Left lung (tissue), 10 donors: ENCODE measurements around the gene CFH. TPM values are rescaled to one million over a fixed set of nuclear protein-coding genes. Genes with fewer than 3 reads are reported as not detected.

Source experiments
- ATAC-seq: fragments of 200-7000 bp; cut with Tn5 transposase; one replicate; pipeline ENCODE4 v1.9.1; 2020; ENCODE audit warnings: moderate library complexity
- DNase-seq, 4 donors: peaks; one replicate each; pipeline ENCODE4 v3.0.0-alpha.2; 2013 to 2020
- H3K27ac ChIP-seq, 2 donors: fragments of 200-600 bp; sonication (generic) in 1 of 2; one replicate each; pipeline versions ENCODE4 v1.5.0 to v1.8.0; 2020 to 2021
- H3K27me3 ChIP-seq, 2 donors: fragments of 200-600 bp; sonication (generic) in 1 of 2; one replicate each; pipeline versions ENCODE4 v1.5.0 to v1.8.0; 2020 to 2021
- H3K36me3 ChIP-seq, 2 donors: fragments of 200-600 bp; sonication (generic) in 1 of 2; one replicate each; pipeline versions ENCODE4 v1.5.0 to v1.8.0; 2020 to 2021
- H3K4me1 ChIP-seq, 2 donors: fragments of 200-600 bp; one replicate each; pipeline ENCODE4 v1.8.0; 2021
- H3K4me3 ChIP-seq, 2 donors: fragments of 200-600 bp; sonication (generic) in 1 of 2; one replicate each; pipeline versions ENCODE4 v1.5.0 to v1.8.0; 2020 to 2021; ENCODE audit warnings: mild to moderate bottlenecking in 1 of 2
- H3K9me3 ChIP-seq, 2 donors: fragments of 200-600 bp; sonication (generic) in 1 of 2; one replicate each; pipeline versions ENCODE4 v1.5.0 to v1.8.0; 2020 to 2021
- CTCF ChIP-seq, 2 donors: fragments of 200-600 bp; sonication (generic) in 1 of 2; IDR thresholded peaks; one replicate each; pipeline versions ENCODE4 v1.5.0 to v1.8.0; 2021; ENCODE audit warnings: antibody characterized with exemption in 2 of 2
- intact Hi-C, 2 donors: fragments of 100-400 bp; cut with DNase I; formaldehyde crosslinking; loops; one replicate each; pipeline versions ENCODE4 v1.11.2 to v1.14.2; 2022
- polyA plus RNA-seq, 6 donors: library from polyadenylated mRNA; unstranded; fragments of 120-200 nt; gene quantifications; one replicate each; pipeline ENCODE4 v1.2.1, GENCODE V29; 2013; ENCODE audit not compliant: insufficient read length in 6 of 6
- total RNA-seq, 2 donors: library from RNA; stranded (reverse); fragmentation: NEBNext Ultra II Directional; extraction: Animal tissue kit (Norgen Biotek cat#: 25700); gene quantifications; one replicate each; pipeline ENCODE4 v1.2.1, GENCODE V29; 2021
- donor health status: DM: no; HTN: yes; CAD: no.
- donor health status: DM: no; HTN: no; CAD: no.

CFH gene
- total and polyA plus RNA-seq, 8 donors: 19.7 to 161 (median 31.6) TPM

- Histone ChIP-seq H3K4me3 (no peak overlapping the region), H3K4me1 (no peaks in the 10 kb centered on the region), H3K27ac (no peak overlapping the region), H3K27me3 (no peaks in the 10 kb centered on the region), H3K9me3 (peaks cover 0 to 9% of the 10 kb centered on the region in 2 donors), H3K36me3 (no peaks in the 10 kb centered on the region)
- intact Hi-C loops: no loop called here
- DNase-seq (no peak), ATAC-seq (no peak)
- no peak for TF ChIP-seq CTCF (IDR thresholded peaks at IDR 0.05)
Observed at GRCh38 chr1:196669693-196670092, 17.9 kb downstream of the CFH start.

DNA sequence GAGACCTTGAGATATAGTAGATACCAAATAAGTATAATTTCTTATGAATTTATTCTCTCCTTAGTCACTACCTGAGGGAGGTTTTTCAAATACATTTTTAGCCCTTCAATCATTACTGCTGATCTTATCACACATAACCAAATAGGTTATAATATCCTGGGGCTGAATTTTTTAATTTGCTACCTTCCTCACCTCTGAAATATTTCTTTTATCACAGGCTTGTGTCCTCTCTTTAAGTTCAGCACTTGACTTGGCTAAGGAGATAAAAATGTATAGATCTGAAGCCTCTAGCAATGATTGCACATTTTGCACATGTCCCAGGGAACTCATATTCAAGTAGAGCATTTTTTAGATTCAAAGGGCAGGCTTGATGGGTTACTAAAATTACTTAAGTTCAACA is 23.1 kb downstream of the CFH start:
- no peaks in the 10 kb centered on the region for H3K27me3 ChIP-seq
- no peak overlapping the region for H3K27ac ChIP-seq
- H3K4me1 ChIP-seq: no peaks in the 10 kb centered on the region
- intact Hi-C loops: no loop called here
- ATAC-seq (no peak), DNase-seq (no peak)
- H3K4me3 ChIP-seq: no peak overlapping the region
- H3K36me3 ChIP-seq: no peaks in the 10 kb centered on the region
- no peaks in the 10 kb centered on the region for H3K9me3 ChIP-seq
- no peak for TF ChIP-seq CTCF (IDR thresholded peaks at IDR 0.05)

DNA sequence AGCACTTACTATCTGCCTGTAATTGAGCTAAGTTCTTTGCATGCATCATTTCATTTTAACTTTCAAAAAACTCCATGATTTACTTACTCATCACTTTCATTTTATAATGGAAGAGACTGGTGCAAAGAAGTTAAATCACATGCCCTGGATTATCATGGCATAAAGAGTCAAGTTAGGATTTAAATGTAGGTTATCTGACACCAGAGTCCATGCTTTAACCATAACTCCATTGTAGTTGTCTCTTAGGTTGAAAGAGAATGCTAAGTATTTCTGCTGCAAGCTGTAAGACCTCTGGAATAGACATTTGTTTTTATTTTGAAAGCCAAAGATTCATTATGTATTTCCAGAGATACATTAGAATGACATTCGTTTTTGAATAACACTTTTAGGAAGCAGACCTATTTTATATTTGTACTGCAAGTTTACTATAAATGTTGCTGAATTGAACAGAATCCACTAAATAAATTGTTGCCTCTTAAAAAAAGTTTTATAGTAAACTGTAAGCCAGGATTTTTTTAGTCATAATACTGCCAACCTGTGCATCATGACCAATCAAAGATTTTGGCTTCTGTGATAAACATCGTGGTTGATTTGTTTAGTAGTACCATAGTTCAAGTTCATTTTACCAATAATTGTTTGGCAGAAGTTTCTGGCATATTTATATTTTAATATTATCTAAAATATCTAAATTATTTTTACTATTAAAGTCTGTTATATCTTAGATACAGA is 26.1 kb downstream of the CFH start:
- intact Hi-C loops: no loop called here
- TF ChIP-seq CTCF (IDR thresholded peaks at IDR 0.05): no peak
- no peak for ATAC-seq
- H3K36me3 ChIP-seq: no peaks in the 10 kb centered on the region
- no peak overlapping the region for H3K27ac ChIP-seq
- H3K27me3 ChIP-seq: no peaks in the 10 kb centered on the region
- no peak overlapping the region for H3K4me3 ChIP-seq
- H3K9me3 ChIP-seq: no peaks in the 10 kb centered on the region
- no peaks in the 10 kb centered on the region for H3K4me1 ChIP-seq
- DNase-seq: no peak

DNA sequence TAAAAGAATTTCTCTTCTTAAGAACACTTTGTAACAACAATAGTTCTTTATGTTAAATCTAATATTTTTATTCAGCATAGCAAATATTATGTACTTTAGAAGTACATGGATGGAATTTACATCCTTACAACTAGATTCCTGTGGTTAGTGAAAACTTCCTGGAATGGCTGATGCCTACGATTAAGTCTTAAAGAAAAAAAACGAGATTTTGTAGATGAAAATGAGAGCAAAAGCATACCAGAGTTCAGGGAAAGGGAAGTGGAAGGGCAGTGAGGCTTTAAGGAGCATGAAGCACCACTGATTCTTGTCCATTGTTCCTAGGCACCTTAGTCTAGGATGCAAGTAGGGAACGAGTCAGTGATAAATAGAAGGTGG is 26.7 kb downstream of the CFH start:
- DNase-seq (no peak), ATAC-seq (no peak)
- H3K9me3 ChIP-seq: no peaks in the 10 kb centered on the region
- no peaks in the 10 kb centered on the region for H3K27me3 ChIP-seq
- no peaks in the 10 kb centered on the region for H3K36me3 ChIP-seq
- no peak for TF ChIP-seq CTCF (IDR thresholded peaks at IDR 0.05)
- intact Hi-C loops: no loop called here
- H3K4me3 ChIP-seq: no peak overlapping the region
- no peaks in the 10 kb centered on the region for H3K4me1 ChIP-seq
- no peak overlapping the region for H3K27ac ChIP-seq

DNA sequence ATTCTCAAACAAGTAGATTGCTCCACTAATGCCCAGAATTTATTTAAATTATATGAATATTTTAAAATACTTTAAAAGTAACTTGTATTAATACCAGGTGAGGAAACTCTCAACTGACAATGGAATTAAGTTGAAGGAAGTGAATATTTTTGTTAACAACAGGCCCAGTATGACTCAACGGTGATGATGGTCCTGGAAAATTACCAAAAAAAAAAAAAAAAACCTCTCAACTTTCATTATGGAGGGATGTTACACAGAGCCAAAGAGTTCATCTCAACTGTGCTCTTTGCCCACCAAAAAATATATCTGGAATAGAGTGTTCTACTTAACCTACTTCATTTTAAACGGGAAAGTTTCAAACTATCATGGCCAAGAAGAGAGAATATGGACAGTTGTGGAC is 28.3 kb downstream of the CFH start:
- Histone ChIP-seq H3K27me3 (no peaks in the 10 kb centered on the region), H3K9me3 (no peaks in the 10 kb centered on the region), H3K36me3 (no peaks in the 10 kb centered on the region), H3K4me3 (no peak overlapping the region), H3K27ac (no peak overlapping the region), H3K4me1 (no peaks in the 10 kb centered on the region)
- intact Hi-C loops: no loop called here
- ATAC-seq (no peak), DNase-seq (no peak)
- no peak for TF ChIP-seq CTCF (IDR thresholded peaks at IDR 0.05)
